DOHH2 (cell line): Measurements from ENCODE around the gene ZNF839.
A peak's percentile ranks its signal among the peaks of the same experiment; 100 is the strongest.

Experiments used
- H3F3A ChIP-seq: fragments of 200-600 bp; sonication (generic), shearing (Covaris generic); 2 replicates; pipeline ENCODE4 v1.6.0; 2016; ENCODE audit warnings: antibody characterized with exemption, mild to moderate bottlenecking; ENCODE audit not compliant: control insufficient read depth, insufficient read depth
- H3K27ac ChIP-seq: fragments of 200-600 bp; sonication (generic); 2 replicates; pipeline ENCODE4 v1.5.1; 2014; ENCODE audit warnings: low read depth, mild to moderate bottlenecking, low read length, moderate library complexity
- H3K27me3 ChIP-seq: fragments of 200-600 bp; sonication (generic); 2 replicates; pipeline ENCODE4 v1.6.1; 2014; ENCODE audit warnings: mild to moderate bottlenecking, low read length, mixed read lengths; ENCODE audit not compliant: control insufficient read depth
- H3K36me3 ChIP-seq: fragments of 200-600 bp; sonication (generic); 2 replicates; pipeline ENCODE4 v1.6.1; 2014; ENCODE audit warnings: mild to moderate bottlenecking, low read length, moderate library complexity, mixed read lengths; ENCODE audit not compliant: control insufficient read depth
- H3K4me1 ChIP-seq: fragments of 200-600 bp; sonication (generic); 2 replicates; pipeline ENCODE4 v1.6.1; 2014; ENCODE audit warnings: mild to moderate bottlenecking, low read length, mixed read lengths; ENCODE audit not compliant: control insufficient read depth
- H3K4me2 ChIP-seq: fragments of 200-600 bp; sonication (generic); 2 replicates; pipeline ENCODE4 v1.6.0; 2014; ENCODE audit warnings: mild to moderate bottlenecking, low read length, moderate library complexity
- H3K4me3 ChIP-seq: fragments of 200-600 bp; sonication (generic); 2 replicates; pipeline ENCODE4 v1.5.1; 2014; ENCODE audit warnings: mild to moderate bottlenecking, low read length, mixed read lengths
- H3K79me2 ChIP-seq: fragments of 200-600 bp; sonication (generic); 2 replicates; pipeline ENCODE4 v1.6.1; 2014; ENCODE audit warnings: mild to moderate bottlenecking, low read length, mixed read lengths; ENCODE audit not compliant: control insufficient read depth
- H3K9me2 ChIP-seq: fragments of 200-600 bp; sonication (generic); replicated peaks from 2 replicates; pipeline ENCODE4 v1.6.1; 2014; ENCODE audit warnings: mild to moderate bottlenecking, low read length, mixed read lengths; ENCODE audit not compliant: control insufficient read depth
- H3K9me3 ChIP-seq: fragments of 200-600 bp; sonication (generic); 2 replicates; pipeline ENCODE4 v1.6.1; 2014; ENCODE audit warnings: antibody characterized with exemption, low read length, mixed read lengths; ENCODE audit not compliant: control insufficient read depth, insufficient read depth
- H4K20me1 ChIP-seq: fragments of 200-600 bp; sonication (generic); 2 replicates; pipeline ENCODE4 v1.6.0; 2014; ENCODE audit warnings: low read depth, mild to moderate bottlenecking, antibody characterized with exemption, low read length, moderate library complexity; ENCODE audit not compliant: control insufficient read depth, insufficient read depth
- CTCF ChIP-seq: fragments of 200-600 bp; sonication (generic); IDR thresholded peaks from one replicate; pipeline ENCODE4 v1.5.1; 2014; ENCODE audit warnings: antibody characterized with exemption, mild to moderate bottlenecking, low read depth, low read length; ENCODE audit not compliant: poor library complexity, severe bottlenecking
- EZH2phosphoT487 ChIP-seq: fragments of 200-600 bp; sonication (generic); IDR thresholded peaks from 2 replicates; pipeline ENCODE4 v1.6.1; 2017; ENCODE audit warnings: borderline replicate concordance, mild to moderate bottlenecking, antibody characterized with exemption, low read length, moderate library complexity, mixed read lengths

The ZNF839 gene

GRCh38 chr14:102362545-102363181, 43.1 kb downstream of the ZNF839 start, which contains the start of the genes CINP and TECPR2:
CINP (minus strand) TSS chr14:102362890; CDS start chr14:102362851, 39 bp downstream.
TECPR2 (plus strand) TSS chr14:102362941; CDS start chr14:102376722, 13,781 bp downstream.
- Histone ChIP-seq H3K4me2 (peak within 1 kb of the TSS; percentile 79), H3K27ac (peak within 1 kb of the TSS; percentile 20), H3F3A (peaks cover 18% of the 10 kb centered on the region), H3K36me3 (peaks cover 9% of the 10 kb centered on the region), H3K9me3 (no peaks in the 10 kb centered on the region), H3K4me1 (peaks cover 40% of the 10 kb centered on the region), H3K27me3 (no peaks in the 10 kb centered on the region), H3K4me3 (peak within 1 kb of the TSS; percentile 80), H3K9me2 (no peaks in the 10 kb centered on the region), H3K79me2 (peaks cover 46% of the 10 kb centered on the region), H4K20me1 (no peaks in the 10 kb centered on the region)
- TF ChIP-seq EZH2phosphoT487 (no peak), CTCF (no peak)

- no peaks in the 10 kb centered on the region for H3K27me3 ChIP-seq
- H3K9me2 ChIP-seq: no peaks in the 10 kb centered on the region
- H4K20me1 ChIP-seq: no peaks in the 10 kb centered on the region
- no peak for TF ChIP-seq EZH2phosphoT487
- H3K36me3 ChIP-seq: peaks cover 3% of the 10 kb centered on the region; the same call in 1 of the 2 replicates
- peak overlapping the region; percentile 20; the same call in 1 of the 2 replicates for H3K27ac ChIP-seq
- peaks cover 22% of the 10 kb centered on the region for H3F3A ChIP-seq
- H3K4me2 ChIP-seq: peak overlapping the region; percentile 79
- H3K4me3 ChIP-seq: peak overlapping the region; percentile 80
- peaks cover 47% of the 10 kb centered on the region for H3K4me1 ChIP-seq
- H3K79me2 ChIP-seq: peaks cover 51% of the 10 kb centered on the region
- no peaks in the 10 kb centered on the region for H3K9me3 ChIP-seq
Measured at GRCh38 chr14:102363182-102363943, 43.8 kb downstream of the ZNF839 start.

GRCh38 chr14:102370305-102370809, 50.8 kb downstream of the ZNF839 start:
- H4K20me1 ChIP-seq: no peaks in the 10 kb centered on the region

More at GRCh38 chr14:102370305-102370809, 50.8 kb downstream of the ZNF839 start:
- Histone ChIP-seq H3K9me3 (no peaks in the 10 kb centered on the region), H3K4me3 (peak overlapping the region; percentile 72), H3K79me2 (peaks cover 52% of the 10 kb centered on the region), H3K36me3 (no peaks in the 10 kb centered on the region), H3K4me1 (peaks cover 51% of the 10 kb centered on the region), H3K27me3 (no peaks in the 10 kb centered on the region), H3K9me2 (no peaks in the 10 kb centered on the region), H3K27ac (peak overlapping the region; percentile 72), H3K4me2 (peak overlapping the region; percentile 92), H3F3A (peaks cover 17% of the 10 kb centered on the region)
- TF ChIP-seq EZH2phosphoT487 (no peak), CTCF (no peak)
